GM18873 (cell line): ENCODE measurements around the gene ATP1A1.

Experiments
- ATAC-seq: cut with Tn5 transposase; IDR thresholded peaks from one replicate; pipeline ENCODE4 v1.9.1; 2021; ENCODE audit warnings: mild to moderate bottlenecking, moderate library complexity, moderate number of reproducible peaks; ENCODE audit not compliant: unreplicated experiment, low FRiP score

ATP1A1 gene

GRCh38 chr1:116368241-116368640 lies 4.8 kb upstream of the ATP1A1 start:
- ATAC-seq = no peak

GRCh38 chr1:116370181-116370580 lies 2.9 kb upstream of the ATP1A1 start:
- no peak for ATAC-seq

GRCh38 chr1:116371752-116372151 lies 1.3 kb upstream of the ATP1A1 start:
- no peak for ATAC-seq

- ATAC-seq = no peak
These were observed 853 bp upstream of the ATP1A1 start for GRCh38 chr1:116372191-116372590.

GRCh38 chr1:116373431-116374352 lies 648 bp downstream of the ATP1A1 start:
- no peak for ATAC-seq

GRCh38 chr1:116374353-116375147 lies 1.5 kb downstream of the ATP1A1 start:
- no peak for ATAC-seq

GRCh38 chr1:116375148-116375886 lies 2.3 kb downstream of the ATP1A1 start:
- no peak for ATAC-seq

- ATAC-seq = no peak
These were observed 3.1 kb downstream of the ATP1A1 start for GRCh38 chr1:116375887-116376728.

GRCh38 chr1:116376729-116377086 lies 3.7 kb downstream of the ATP1A1 start:
- no peak for ATAC-seq

GRCh38 chr1:116377541-116378529 lies 4.8 kb downstream of the ATP1A1 start:
- peak; percentile 75 for ATAC-seq

- ATAC-seq = no peak
These were observed 6.1 kb downstream of the ATP1A1 start for GRCh38 chr1:116379057-116379630.

GRCh38 chr1:116379674-116380498 lies 6.8 kb downstream of the ATP1A1 start:
- no peak for ATAC-seq

- ATAC-seq = no peak
These were observed 7.6 kb downstream of the ATP1A1 start for GRCh38 chr1:116380499-116381242.

GRCh38 chr1:116382321-116382720 lies 9.3 kb downstream of the ATP1A1 start:
- no peak for ATAC-seq

GRCh38 chr1:116382857-116383483 lies 9.9 kb downstream of the ATP1A1 start:
- ATAC-seq = no peak

GRCh38 chr1:116386042-116386441 lies 13.0 kb downstream of the ATP1A1 start:
- ATAC-seq = no peak
